ENCODE measurements around the gene DYRK2.
"Not testable (repeated sequence)": the region's sequence is repeated elsewhere in the genome, so short reads cannot be mapped to it uniquely, and the experiment has no call there.

DYRK2 gene

DNA sequence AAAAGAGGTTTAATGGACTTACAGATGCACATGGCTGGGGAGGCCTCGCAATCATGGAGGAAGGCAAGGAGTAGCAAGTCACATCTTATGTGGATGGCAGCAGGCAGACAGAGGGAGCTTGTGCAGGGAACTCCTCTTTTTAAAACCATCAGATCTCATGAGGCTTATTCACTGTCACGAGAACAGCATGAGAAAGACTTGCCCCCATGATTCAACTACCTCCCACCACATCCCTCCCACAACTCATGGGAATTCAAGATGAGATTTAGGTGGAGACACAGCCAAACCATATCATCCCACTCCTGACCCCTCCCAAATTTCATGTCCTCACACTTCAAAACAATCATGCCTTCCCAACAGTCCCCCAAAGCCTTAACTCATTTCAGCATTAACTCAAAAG, 24.0 kb downstream of the DYRK2 start:
- not testable (repeated sequence) for DNase-seq

DNA sequence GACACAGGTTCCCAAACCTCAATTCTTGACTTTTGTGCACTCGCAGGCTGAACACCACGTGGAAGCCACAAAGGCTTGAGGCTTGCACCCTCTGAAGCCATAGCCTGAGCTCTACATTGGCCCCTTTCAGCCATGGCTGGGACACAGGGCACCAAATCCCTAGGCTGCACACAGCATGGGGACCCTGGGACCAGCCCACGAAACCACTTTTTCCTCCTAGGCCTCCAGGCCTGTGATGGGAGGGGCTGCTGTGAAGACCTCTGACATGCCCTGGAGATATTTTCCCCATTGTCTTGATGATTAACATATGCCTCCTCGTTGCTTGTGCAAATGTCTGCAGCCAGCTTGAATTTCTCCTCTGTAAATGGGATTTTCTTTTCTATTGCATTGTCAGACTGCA, 25.0 kb downstream of the DYRK2 start:
- not testable (repeated sequence) for DNase-seq

DNA sequence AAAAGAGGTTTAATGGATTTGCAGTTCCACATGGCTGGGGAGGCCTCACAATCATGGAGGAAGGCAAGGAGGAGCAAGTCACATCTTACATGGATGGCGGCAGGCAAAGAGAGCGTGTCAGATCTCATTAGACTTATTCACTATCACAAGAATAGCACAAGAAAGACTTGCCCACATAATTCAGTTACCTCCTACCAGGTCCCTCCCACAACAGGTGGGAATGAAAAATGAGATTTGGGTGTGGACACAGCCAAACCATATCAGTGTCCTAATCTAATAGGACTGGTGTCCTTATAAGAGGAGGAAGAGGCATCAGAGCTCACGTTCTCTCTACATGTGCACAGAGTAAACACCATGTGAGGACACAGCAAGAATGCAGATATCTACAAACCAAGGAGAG, 25.9 kb downstream of the DYRK2 start:
- DNase-seq = no peak

DNA sequence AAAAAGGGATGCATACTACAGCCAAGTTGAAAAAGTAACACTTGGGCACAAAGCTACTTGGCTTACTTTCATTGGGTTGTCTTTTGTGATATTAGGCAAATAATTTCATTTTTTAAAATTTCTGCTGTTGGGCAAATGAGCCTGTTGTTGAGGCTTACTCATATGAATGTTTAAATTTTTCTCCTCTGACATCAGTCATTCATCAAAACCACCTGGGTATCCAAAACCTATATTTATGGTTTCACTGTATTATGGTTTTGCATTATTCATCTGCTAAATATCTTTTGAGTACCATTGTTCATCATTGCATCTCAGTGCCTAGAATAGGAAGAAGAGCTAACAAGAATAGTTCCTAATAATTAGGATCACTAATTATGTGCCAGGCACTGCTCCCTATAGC, 28.1 kb downstream of the DYRK2 start:
- no peak for DNase-seq

DNA sequence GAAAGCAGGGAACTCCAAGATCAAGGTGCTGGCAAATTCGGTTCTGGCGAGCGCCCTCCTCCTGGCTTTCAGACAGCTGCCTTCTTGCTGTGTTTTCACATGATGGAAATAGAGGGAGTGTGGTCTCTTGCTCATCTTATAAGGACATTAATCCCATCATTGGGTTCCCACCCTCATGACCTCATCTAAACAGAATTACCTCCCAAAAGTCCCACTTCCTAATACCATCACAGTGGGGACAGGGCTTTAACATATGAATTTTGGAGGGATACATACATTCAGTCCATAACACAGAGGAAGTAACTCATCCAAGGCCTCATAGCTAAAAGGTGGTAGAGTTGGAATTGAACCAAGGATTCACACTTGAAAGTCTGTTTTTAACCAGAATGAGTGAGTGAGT, 28.6 kb downstream of the DYRK2 start:
- no peak for DNase-seq

DNA sequence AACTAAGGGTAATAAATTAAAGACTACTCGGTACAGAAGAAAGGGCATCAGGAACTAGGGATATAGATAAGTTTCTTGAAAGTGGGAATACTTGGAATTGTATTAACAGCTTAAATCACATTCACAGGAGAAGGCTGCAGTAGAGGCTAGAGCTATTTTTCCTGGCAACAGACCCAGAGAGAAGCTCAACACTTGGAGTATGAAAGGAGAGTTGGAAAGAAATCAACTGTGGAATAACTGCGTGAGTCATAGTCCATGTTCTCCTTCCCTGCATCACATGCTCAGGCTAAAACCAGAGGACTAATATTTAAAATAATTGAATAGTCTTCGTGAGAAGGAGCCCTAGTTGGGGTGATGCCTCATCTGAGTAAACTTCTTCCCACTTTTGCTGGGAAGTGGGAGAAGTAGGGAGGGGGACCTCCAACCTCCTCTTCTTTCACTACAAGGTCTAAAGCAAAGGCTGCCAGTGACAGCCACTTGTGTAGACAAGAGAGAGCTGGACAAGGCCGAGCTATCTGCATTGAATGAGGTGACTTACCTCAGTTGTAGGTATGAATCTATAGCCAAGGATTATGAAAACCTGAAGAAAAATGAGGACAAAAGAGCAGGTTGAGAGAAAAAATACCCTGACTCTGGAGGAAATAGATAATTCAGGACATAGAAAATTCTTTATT, 32.7 kb downstream of the DYRK2 start:
- no peak for DNase-seq

DNA sequence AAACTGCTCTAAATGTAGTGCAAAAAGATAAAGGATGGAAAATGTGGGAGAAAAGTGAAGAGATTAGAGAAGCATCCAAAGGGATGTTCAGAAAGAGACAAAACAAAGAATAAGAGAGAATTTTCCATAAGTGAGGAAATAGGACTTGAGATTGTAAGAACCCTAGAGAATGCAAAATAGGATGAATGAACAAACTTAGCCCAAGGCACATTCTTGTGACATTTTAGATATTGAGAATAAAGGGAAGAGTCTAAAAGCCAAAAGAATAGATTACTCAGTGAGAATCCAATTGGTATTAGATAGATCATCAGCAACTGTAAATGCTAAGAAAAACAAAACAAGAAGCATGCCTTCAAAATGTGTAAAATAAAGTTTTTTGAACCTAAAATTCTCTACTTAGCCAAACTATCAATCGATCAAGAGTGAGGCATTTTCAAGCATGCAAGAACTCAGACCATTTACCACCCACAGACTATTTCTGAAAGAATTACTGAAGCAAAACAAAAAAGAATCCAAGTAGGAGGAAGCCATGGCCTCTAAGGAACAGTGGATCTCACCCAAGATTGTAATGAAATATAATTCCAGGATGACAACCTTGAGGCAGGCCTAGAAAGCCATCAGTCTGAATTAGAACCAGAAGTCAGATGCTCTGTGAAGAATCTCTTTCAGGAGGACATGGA, 33.5 kb downstream of the DYRK2 start:
- DNase-seq = no peak

DNA sequence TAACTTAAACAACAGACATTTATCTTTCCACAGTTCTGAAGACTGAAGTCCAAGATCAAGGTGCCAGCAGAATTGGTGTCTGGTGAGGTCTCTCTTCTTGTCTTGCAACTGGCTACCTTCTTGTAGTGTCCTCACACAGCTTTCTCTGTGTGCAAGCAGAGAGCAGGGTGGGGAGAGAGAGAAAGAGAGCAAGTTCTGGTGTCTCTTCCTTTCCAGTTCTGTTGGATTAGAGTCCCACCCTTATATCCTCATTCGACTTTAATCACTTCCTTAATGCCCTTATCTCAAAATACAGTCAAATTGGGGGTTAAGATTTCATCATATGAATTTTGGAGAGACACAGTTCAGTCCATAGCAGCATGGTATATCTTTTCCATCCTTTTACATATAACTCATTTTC, 40.8 kb downstream of the DYRK2 start:
- DNase-seq = no peak

DNA sequence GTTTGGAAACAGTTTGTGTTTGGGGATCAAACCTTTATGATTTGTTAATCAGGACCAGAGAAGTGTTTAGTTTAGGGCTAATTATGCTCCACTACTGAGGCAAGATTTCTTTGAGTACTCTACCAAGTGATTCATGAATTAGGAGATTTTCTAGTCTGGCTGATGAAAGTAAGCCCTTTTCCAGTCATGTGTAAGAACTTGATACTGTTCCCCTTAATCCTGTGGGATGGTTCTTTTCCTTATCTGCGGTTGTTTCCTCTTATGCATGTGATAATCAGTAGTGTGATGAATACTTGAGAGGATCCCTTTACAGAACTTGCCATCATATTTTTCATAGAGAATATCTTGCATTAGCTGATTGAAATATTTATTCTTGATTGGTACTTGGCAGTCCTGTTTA, 42.1 kb downstream of the DYRK2 start:
- DNase-seq = no peak

DNA sequence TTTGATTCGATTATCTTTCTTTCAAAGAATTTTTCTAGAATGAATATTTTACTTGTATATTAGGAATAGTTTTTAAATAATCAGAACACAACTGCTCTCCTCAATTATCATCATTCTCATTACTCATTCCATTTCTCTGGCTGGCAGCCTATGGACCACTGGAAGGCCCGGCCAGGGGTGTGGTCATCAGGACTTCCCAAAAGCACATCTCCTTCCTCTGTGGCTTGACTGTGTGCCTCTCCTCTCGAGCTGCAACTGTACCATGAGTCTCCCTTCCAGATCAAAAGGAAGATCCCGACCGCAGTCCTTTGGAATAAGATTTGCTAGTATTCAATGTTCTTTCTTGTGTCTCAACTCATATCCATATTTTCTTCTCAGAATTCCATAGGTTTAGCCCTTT, 42.7 kb downstream of the DYRK2 start:
- DNase-seq = no peak

DNA sequence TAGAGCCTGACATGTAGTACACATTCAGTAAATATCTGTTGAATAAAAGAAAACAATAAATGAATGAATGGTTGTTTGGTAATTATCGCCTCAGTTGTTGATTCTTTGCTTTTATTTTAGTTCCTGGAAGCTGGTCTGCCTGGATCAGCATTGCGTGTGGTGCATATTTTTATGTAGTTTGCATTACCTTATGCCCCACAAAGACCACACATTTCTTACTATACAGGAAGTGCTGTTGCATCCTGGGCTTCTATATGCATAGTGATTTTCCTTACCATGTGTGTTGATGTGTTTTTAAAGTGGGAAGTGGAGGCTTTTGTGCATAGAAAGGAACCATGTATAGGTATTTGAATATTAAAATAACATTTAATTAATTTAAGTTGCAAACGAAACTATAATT, 43.6 kb downstream of the DYRK2 start:
- DNase-seq = no peak

DNA sequence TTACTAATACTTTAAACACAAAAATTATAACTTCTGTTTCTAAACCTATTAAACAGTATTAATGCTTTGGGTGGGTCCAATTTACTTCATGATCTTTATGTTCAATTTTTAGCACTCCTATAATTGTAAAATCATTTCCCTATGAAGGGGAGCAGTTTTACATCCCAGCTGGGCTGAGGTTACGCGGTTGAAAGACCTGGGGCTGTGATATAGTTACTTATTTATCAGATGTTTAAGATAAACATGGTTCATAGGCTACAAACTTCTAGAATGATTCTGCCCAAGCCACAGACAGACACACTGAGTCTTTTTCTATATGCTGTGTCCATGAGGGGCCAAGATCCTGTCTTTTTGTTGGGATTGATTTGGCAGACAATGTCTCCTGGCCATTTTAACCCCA, 44.4 kb downstream of the DYRK2 start:
- no peak for DNase-seq

DNA sequence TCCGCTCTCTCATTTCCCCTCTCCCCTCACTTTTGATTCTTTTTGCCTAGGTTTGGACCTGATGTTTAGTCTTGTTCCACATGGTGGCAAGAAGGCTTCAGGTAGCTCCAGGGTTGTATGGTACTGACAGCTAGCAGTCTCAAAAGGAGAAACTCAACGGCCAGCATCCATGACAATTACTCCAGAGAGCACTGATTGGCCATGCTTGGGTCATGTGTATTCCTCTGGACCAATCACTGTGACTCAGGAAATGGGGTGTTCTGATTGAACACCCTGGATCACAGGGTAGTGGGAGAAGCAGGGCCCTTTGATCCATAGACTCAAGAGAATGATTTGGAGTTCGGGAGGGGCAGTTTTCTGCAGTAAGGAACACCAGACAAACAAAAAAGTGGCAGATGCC, 45.3 kb downstream of the DYRK2 start:
- DNase-seq = no peak

DNA sequence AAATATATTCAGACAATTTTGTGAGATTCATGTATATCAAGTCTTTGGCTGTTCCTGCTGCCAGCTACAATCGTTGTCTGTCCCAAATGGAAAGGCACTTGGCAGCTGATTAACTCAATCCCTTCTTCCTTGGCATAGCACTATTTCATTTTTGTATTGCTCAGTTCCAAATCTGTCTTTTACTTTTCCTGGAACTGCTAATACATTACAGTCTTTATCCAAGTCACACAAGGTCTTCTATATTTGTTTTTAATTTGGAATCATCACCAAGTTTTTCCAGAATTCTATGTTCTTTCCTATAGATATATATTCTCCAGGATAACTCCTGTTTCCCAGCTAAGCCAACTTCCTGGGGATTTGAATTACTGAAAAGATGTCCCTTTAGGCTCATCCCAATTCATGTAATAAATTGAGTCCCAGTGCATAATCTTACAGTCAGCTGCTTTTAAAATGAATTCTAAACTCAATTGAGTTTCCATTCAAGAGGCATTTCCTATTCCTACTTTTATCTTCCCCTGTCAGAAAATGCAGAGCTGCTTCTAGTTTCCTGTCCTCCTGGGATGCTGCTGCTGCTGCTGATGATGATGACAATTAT, 45.9 kb downstream of the DYRK2 start:
- no peak for DNase-seq

DNA sequence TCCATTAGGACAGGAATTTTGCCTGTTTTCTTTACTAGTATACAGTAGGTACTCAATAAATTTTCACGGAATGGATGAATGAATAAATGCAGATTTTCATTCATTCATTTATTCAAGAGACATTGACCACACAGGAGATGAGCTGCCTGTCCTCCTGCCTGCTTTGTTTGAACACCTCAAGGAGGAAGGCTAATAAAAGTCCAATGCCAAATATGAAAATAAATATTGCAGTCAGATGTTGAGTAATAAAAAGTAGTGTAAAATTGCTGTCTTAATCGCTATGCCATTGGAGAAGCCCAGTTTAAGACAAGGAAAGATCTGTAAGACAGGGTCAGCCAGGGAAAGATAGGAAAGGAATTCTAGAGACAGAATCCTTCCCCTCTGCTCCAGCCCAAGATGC, 47.4 kb downstream of the DYRK2 start:
- no peak for DNase-seq

DNA sequence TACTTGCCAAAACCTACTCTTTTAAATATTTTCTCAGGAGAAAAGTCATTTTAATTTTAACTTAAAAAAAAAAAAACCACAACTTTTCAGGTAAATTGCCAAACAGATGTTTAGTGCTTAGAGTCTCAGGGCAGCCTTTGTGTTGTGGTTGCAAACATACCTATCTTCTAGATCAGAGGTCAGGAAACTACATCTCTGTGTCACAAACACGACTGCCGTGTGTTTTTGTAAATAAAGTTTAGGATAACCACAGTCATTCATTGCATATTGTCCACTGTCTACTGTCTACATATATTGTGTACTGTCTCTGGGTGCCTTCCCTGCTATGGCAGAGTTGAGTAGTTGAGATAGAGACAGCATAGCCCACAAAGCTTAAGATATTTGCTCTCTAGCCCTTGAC, 48.9 kb downstream of the DYRK2 start:
- DNase-seq = no peak

DNA sequence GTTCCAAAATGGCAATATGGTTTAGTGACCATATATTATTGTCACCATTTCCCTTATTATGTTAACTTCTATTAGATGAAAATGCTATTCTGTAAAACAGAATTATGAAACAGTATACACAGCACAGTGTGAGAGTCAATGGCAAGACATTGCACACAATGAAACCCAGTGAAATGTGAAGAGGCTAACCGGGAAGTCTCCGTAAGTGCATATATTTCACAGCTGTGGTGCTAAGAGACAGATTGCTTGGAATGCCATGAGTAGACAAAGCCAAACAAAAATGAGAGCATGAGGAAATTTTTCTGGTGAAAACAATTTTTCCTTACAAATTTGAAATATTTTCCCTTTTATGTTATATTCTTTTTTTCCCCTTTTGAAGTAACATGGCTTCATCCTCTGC, 49.4 kb downstream of the DYRK2 start:
- no peak for DNase-seq

DNA sequence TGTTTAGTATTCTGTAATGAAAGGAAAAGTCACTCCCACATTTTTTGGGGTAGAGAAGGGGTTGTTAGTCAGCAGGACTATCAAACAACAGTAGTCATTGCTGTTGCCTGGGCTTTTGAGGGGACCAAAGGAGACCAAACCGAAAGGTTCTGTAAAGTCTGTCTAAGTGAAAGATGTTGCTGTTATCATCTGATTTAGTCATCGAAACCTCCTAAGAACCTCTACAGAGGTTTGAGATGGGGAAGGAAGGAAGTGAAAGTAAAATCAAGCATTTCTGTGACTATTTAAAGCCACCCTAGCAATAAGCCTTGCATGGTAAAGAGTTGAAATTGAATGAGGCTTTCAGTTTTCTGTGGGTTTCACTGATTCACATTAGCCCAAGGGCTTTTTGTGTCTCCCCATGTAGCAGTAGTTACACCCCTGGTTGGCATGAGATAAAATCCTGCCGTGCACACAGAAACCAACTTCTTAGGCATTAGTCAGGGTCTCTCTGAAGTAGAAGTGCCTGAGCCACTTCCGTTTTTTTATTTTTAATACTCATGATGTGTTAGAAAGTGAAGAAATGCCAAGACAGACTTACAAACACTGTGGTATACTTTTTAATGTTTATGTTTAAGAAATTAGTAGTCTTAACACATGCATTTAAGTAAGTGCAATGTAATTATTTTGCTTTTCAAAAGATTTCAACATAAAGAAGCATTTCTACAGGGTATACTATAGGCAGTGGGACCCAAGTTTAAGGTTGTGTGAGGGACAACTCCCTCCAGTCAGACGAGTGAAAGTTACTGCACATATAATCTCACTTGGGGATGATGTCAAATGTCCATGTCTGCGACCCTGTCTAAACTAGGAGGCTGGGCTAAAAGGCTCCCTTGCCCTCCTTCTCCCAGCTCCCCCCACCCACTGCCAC, 50.4 kb downstream of the DYRK2 start:
- peak; percentile 34 for DNase-seq

DNA sequence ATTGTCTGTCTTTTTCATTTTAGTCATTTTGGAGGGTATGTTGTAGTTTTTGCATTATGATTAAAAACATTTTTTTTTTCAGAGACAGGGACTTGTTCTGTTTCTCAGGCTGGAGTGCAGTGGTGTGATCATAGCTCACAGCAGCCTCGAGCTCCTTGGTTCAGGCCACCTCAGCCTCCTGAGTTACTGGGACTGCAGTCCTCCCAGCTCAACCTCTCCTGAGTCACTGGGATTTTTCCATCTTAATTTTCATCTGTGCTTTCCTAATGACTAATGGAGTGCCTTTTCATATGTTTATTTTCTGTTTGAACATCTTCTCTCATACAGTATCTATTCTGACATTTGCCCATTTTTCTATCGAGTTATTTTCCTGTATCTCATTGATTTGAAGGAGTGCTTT, 52.6 kb downstream of the DYRK2 start:
- DNase-seq = no peak

DNA sequence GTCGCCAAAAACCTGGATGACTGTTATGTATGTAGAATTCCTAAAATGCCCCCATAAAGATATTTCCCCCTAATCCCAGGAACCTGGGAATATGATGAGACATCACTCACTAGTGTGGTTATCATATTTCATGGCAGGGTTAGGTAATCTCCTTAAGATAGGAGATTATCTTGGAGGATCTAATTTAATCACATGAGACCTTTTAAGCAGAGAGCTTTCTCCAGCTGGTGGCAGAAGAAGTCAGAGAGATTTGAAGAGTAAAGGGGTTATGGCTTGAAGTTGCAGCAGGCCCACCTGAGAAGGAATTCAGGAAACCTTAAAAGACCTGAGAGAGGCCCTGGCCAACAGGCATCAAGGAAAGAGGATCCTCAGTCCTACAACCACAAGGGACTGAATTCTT, 53.6 kb downstream of the DYRK2 start:
- DNase-seq = no peak

DNA sequence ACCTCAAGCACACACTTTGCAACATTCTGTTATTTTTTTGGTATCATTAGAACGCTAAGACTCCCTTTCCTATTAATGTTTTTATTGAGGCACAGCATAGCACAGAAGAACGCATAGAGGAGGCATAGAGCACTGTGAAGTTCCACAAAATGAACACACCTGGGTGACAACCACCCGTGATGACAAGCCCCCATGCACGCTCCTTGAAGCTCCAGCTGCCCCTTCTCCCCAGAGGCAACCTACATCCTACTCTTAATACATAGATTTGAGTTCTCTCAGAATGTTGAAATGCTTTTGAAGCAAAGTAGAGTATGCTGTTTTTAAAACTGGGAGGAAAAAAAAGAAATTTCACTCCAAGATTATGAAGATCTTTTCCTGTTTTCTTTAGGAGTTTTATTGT, 55.5 kb downstream of the DYRK2 start:
- no peak for DNase-seq

DNA sequence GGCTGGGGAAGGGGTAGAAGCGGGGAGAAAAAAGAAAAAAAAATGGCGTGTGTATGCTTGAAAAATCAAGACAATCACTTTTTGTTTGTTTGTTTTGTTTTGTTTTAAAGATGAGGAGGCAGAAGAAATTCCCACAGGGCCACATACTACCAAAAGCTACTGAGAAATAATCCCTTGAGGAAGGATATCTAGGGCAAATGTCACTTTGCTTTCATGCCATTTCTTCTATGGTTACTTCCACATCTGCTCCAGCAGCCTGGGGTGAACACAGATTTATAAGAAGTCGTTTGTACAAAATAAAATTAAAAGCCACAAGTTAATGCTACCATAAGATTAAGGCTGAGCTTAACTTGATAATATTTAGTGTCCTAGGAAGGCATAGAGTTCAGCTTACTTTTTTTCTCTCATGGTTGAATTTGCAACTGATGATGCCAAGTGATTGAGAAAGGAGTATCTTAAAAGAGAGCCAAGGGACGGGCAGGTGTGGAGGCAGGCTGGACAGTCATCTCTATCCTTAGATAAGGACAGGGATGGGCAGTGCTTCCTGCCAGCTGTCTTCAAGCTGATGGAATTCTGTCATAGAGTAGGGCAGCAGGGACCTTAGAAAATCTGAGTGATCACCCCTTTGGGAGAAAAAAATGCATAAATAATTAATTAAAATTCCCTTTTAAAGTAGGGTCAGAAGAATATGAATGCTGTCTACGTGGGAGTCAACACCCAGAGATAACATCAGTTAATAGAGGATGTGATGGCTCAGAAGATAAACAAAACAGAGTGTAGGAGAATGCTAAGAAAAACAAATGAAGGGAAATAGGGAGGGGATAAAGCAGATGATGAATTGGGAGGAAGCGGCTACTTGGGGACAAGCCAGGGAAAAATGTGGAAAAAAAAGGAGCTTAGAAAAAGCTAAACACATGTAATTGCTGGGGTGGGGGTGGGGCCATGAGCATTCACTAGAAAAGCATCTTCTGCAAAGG, 57.1 kb downstream of the DYRK2 start:
- no peak for DNase-seq
